CD14-positive monocyte (primary cell): ENCODE measurements around the gene CLEC4G. TPM values are rescaled to one million over a fixed set of nuclear protein-coding genes. Genes with fewer than 3 reads are reported as not detected.

Source experiments
- DNase-seq, 3 donors: peaks; one replicate each; pipeline ENCODE4 v3.0.0-alpha.2; 2011 to 2022
- H2AFZ ChIP-seq: 2 replicates; pipeline ENCODE4 v1.6.0; 2012; ENCODE audit warnings: mild to moderate bottlenecking, low read depth, low read length, inconsistent platforms; ENCODE audit not compliant: insufficient read depth, poor library complexity, severe bottlenecking
- H3K27ac ChIP-seq, 2 donors: 1 replicate in 1 of 2; 2 replicates in 1 of 2; pipeline ENCODE4 v1.5.1; 2012 to 2013; ENCODE audit warnings: low read length in 2 of 2, control low read depth in 1 of 2, inconsistent platforms in 1 of 2, low read depth in 1 of 2, mild to moderate bottlenecking in 1 of 2
- H3K27me3 ChIP-seq, 2 donors: one replicate each; pipeline versions ENCODE4 v1.6.0 to v1.6.1; 2011 to 2013; ENCODE audit warnings: low read length in 2 of 2; ENCODE audit not compliant: control insufficient read depth in 2 of 2, insufficient read depth in 2 of 2
- H3K36me3 ChIP-seq, 2 donors: replicated peaks in 1 of 2; 1 replicate in 1 of 2; 2 replicates in 1 of 2; pipeline versions ENCODE4 v1.5.1 to v1.6.1; 2012 to 2013; ENCODE audit warnings: low read length in 2 of 2, control low read depth in 1 of 2, inconsistent platforms in 1 of 2, mild to moderate bottlenecking in 1 of 2; ENCODE audit not compliant: insufficient read depth in 2 of 2, control insufficient read depth in 1 of 2
- H3K4me1 ChIP-seq, 2 donors: 1 replicate in 1 of 2; 2 replicates in 1 of 2; pipeline versions ENCODE4 v1.5.1 to v1.6.1; 2012 to 2013; ENCODE audit warnings: low read length in 2 of 2, control low read depth in 1 of 2, inconsistent platforms in 1 of 2, mild to moderate bottlenecking in 1 of 2, moderate library complexity in 1 of 2; ENCODE audit not compliant: insufficient read depth in 2 of 2, control insufficient read depth in 1 of 2
- H3K4me2 ChIP-seq: replicated peaks from 2 replicates; pipeline ENCODE3; 2012; ENCODE audit warnings: low read length, moderate library complexity, mild to moderate bottlenecking; ENCODE audit not compliant: poor library complexity, severe bottlenecking; ENCODE audit errors: extremely low read depth
- H3K4me3 ChIP-seq, 3 experiments: fragments of 200-600 bp in 1 of 3; sonication (generic) in 1 of 3; replicated peaks in 1 of 3; 1 replicate in 2 of 3; 2 replicates in 1 of 3; pipeline ENCODE4 v1.5.1; 2011 to 2013; ENCODE audit warnings: low read length in 3 of 3, mild to moderate bottlenecking in 3 of 3, control low read depth in 2 of 3, low read depth in 2 of 3, inconsistent platforms in 1 of 3, moderate library complexity in 1 of 3
- H3K79me2 ChIP-seq: 2 replicates; pipeline ENCODE4 v1.6.0; 2012; ENCODE audit warnings: mild to moderate bottlenecking, control low read depth, inconsistent platforms, low read length, moderate library complexity; ENCODE audit not compliant: insufficient read depth
- H3K9ac ChIP-seq: 2 replicates; pipeline ENCODE4 v1.6.0; 2017; ENCODE audit warnings: low read length, mild to moderate bottlenecking; ENCODE audit not compliant: insufficient read depth, poor library complexity, severe bottlenecking
- H3K9me3 ChIP-seq, 2 donors: replicated peaks in 1 of 2; 1 replicate in 1 of 2; 2 replicates in 1 of 2; pipeline versions ENCODE4 v1.5.1 to v1.6.1; 2012 to 2013; ENCODE audit warnings: low read length in 2 of 2, control low read depth in 1 of 2; ENCODE audit not compliant: control insufficient read depth in 1 of 2, insufficient read depth in 1 of 2
- H4K20me1 ChIP-seq: 2 replicates; pipeline ENCODE4 v1.6.0; 2012; ENCODE audit warnings: mild to moderate bottlenecking, low read length, control low read depth, moderate library complexity; ENCODE audit not compliant: insufficient read depth
- H3K27ac Mint-ChIP-seq, 7 donors: one replicate each; pipeline ENCODE4 v1.8.0; 2020; ENCODE audit warnings: mild to moderate bottlenecking in 7 of 7, mixed read lengths in 7 of 7, moderate library complexity in 6 of 7, inconsistent platforms in 2 of 7
- H3K27me3 Mint-ChIP-seq, 3 donors: one replicate each; pipeline ENCODE4 v1.8.0; 2021 to 2022; ENCODE audit warnings: low read depth in 3 of 3, mild to moderate bottlenecking in 3 of 3, mixed read lengths in 3 of 3, moderate library complexity in 3 of 3, inconsistent platforms in 1 of 3
- H3K36me3 Mint-ChIP-seq, 2 donors: one replicate each; pipeline ENCODE4 v1.8.0; 2020; ENCODE audit warnings: mixed read lengths in 2 of 2, inconsistent platforms in 1 of 2, mild to moderate bottlenecking in 1 of 2
- H3K4me1 Mint-ChIP-seq: one replicate; pipeline ENCODE4 v1.8.0; 2020; ENCODE audit warnings: mild to moderate bottlenecking, mixed read lengths
- H3K4me3 Mint-ChIP-seq, 2 donors: one replicate each; pipeline ENCODE4 v1.8.0; 2020; ENCODE audit warnings: mild to moderate bottlenecking in 2 of 2, mixed read lengths in 2 of 2, moderate library complexity in 1 of 2
- H3K9me3 Mint-ChIP-seq, 7 donors: one replicate each; pipeline ENCODE4 v1.8.0; 2020 to 2022; ENCODE audit warnings: mixed read lengths in 7 of 7, mild to moderate bottlenecking in 6 of 7, moderate library complexity in 6 of 7, inconsistent platforms in 2 of 7
- CTCF ChIP-seq: fragments of 200-600 bp; IDR thresholded peaks from one replicate; pipeline ENCODE4 v1.8.0; 2022; ENCODE audit warnings: antibody characterized with exemption, mild to moderate bottlenecking
- WGBS: methylation state at CpG from one replicate; pipeline ENCODE4 v1.1.5; 2013; ENCODE audit warnings: missing lambda C conversion rate; ENCODE audit not compliant: insufficient coverage; 5-methylcytosine and 5-hydroxymethylcytosine counted together
- intact Hi-C, 2 donors: fragments of 100-400 bp; cut with micrococcal nuclease; formaldehyde crosslinking; loops; one replicate each; pipeline versions ENCODE4 v1.15.0 to v1.15.1; 2023
- polyA plus RNA-seq, 3 donors: library from polyadenylated mRNA; depleted of rRNA in 1 of 3; unstranded in 2 of 3; stranded (reverse) in 1 of 3; fragments of 300-500 nt in 2 of 3; fragments of >200 nt in 1 of 3; fragmentation: Illumina TruSeq in 2 of 3; gene quantifications; 1 replicate in 2 of 3; 2 replicates in 1 of 3; pipeline ENCODE4 v1.2.3, GENCODE V29; 2012 to 2021

The CLEC4G gene
- polyA plus RNA-seq, 3 donors, result 4.7 to 7.9 (median 7.1) TPM

- peak overlapping the region; percentile 98 for H3K9ac ChIP-seq
- H3K79me2 ChIP-seq, result peaks cover 82% of the 10 kb centered on the region
- peak overlapping the region; percentile 97 for H3K4me2 ChIP-seq
- Mint-ChIP-seq H3K9me3 (no peaks in the 10 kb centered on the region), H3K4me1 (peaks cover 58% of the 10 kb centered on the region), H3K27ac (peak overlapping the region; percentile 93 to 98 (median 96)), H3K36me3 (peaks cover 21 to 48% of the 10 kb centered on the region in 2 donors), H3K4me3 (peak overlapping the region; percentile 89 to 92), H3K27me3 (peaks cover 0 to 4% (median 3%) of the 10 kb centered on the region in 3 donors)
- H3K9me3 ChIP-seq, result no peaks in the 10 kb centered on the region
- peak overlapping the region; percentile 95 to 99 (median 96) for H3K4me3 ChIP-seq
- peak overlapping the region; percentile 68 for H2AFZ ChIP-seq
- intact Hi-C loops, result loop anchor here (2.0 to 5.0 kb wide), 4 partner anchors 34 to 117 kb away; partner anchors contain the start of gene STXBP2 (in 1 of the 2)
- H3K27ac ChIP-seq, result peak overlapping the region; percentile 96
- no peaks in the 10 kb centered on the region for H3K27me3 ChIP-seq
- peaks cover 50 to 62% of the 10 kb centered on the region in 2 donors for H3K4me1 ChIP-seq
- peaks cover 30% of the 10 kb centered on the region for H4K20me1 ChIP-seq
- peak; percentile 64 for TF ChIP-seq CTCF
- peaks cover 12 to 31% of the 10 kb centered on the region in 2 donors for H3K36me3 ChIP-seq
- peak; percentile 93 to 95 (median 95) for DNase-seq
- 1% methylated on average over 38 of the region's 43 CpGs for WGBS
These were observed 50.4 kb downstream of the CLEC4G start for GRCh38 chr19:7681340-7682174.

GRCh38 chr19:7680606-7681339 is 51.1 kb downstream of the CLEC4G start, which contains the start of gene TRAPPC5:
TSS of gene TRAPPC5 (plus strand) at chr19:7680833. CDS start at chr19:7682254, 1,421 bp downstream.
- peak within 1 kb of the TSS; percentile 97 for H3K4me2 ChIP-seq
- WGBS, result under 1% methylated on average over 59 of the region's 79 CpGs
- peaks cover 58 to 70% of the 10 kb centered on the region in 2 donors for H3K4me1 ChIP-seq
- H3K27me3 Mint-ChIP-seq, result peaks cover 0 to 2% (median 0%) of the 10 kb centered on the region in 3 donors
- H3K4me1 Mint-ChIP-seq, result peaks cover 61% of the 10 kb centered on the region
- intact Hi-C loops, result loop anchor here (2.0 to 5.0 kb wide), 4 partner anchors 33 to 118 kb away; partner anchors contain the start of gene STXBP2 (in 1 of the 2)
- H3K9me3 Mint-ChIP-seq, result no peaks in the 10 kb centered on the region
- H3K27ac Mint-ChIP-seq, result peak within 1 kb of the TSS; percentile 95 to 99 (median 98)
- H3K36me3 Mint-ChIP-seq, result peaks cover 20 to 44% of the 10 kb centered on the region in 2 donors
- peak within 1 kb of the TSS; percentile 89 to 92 for H3K4me3 Mint-ChIP-seq
- no peaks in the 10 kb centered on the region for H3K27me3 ChIP-seq
- no peaks in the 10 kb centered on the region for H3K9me3 ChIP-seq
- DNase-seq, result peak; percentile 85 to 89 (median 89)
- H2AFZ ChIP-seq, result peak within 1 kb of the TSS; percentile 68
- peaks cover 12 to 30% of the 10 kb centered on the region in 2 donors for H3K36me3 ChIP-seq
- H3K9ac ChIP-seq, result peak within 1 kb of the TSS; percentile 98
- H3K27ac ChIP-seq, result peak within 1 kb of the TSS; percentile 96
- peak within 1 kb of the TSS; percentile 95 to 99 (median 96) for H3K4me3 ChIP-seq
- peak; percentile 95 for TF ChIP-seq CTCF
- peaks cover 90% of the 10 kb centered on the region for H3K79me2 ChIP-seq
- H4K20me1 ChIP-seq, result peaks cover 30% of the 10 kb centered on the region
